Activated T-cell treated with anti-CD3 and anti-CD28 coated beads, Interleukin-2, amount 50 U/mL, for 4 hours (primary cell): ENCODE data around the gene MAML2. TPM values are rescaled to one million over a fixed set of nuclear protein-coding genes. Genes with fewer than 3 reads are reported as not detected.

Source experiments
- ATAC-seq, 2 donors: fragments of 200-7000 bp; cut with Tn5 transposase; one replicate each; pipeline ENCODE4 v1.10.0; 2021
- DNase-seq: peaks from one replicate; pipeline ENCODE4 v3.0.0-alpha.2; 2020
- H3K27me3 Mint-ChIP-seq: one replicate; pipeline ENCODE4 v1.8.0; 2021; ENCODE audit warnings: low read depth, mixed read lengths
- H3K36me3 Mint-ChIP-seq: one replicate; pipeline ENCODE4 v1.8.0; 2022; ENCODE audit warnings: mixed read lengths; ENCODE audit not compliant: insufficient read depth
- H3K4me1 Mint-ChIP-seq: one replicate; pipeline ENCODE4 v1.8.0; 2021; ENCODE audit warnings: low read depth, mixed read lengths
- H3K4me3 Mint-ChIP-seq: one replicate; pipeline ENCODE4 v1.8.0; 2021; ENCODE audit warnings: mild to moderate bottlenecking, moderate library complexity, mixed read lengths
- H3K9me3 Mint-ChIP-seq: one replicate; pipeline ENCODE4 v1.8.0; 2021; ENCODE audit warnings: mixed read lengths
- total RNA-seq, 3 donors: library from RNA; stranded (reverse); gene quantifications; one replicate each; pipeline ENCODE4 v1.2.1, GENCODE V29; 2021

MAML2 gene
- total RNA-seq, 3 donors from 2014 or later, result 27.3 to 29.8 (median 29.2) TPM

DNA sequence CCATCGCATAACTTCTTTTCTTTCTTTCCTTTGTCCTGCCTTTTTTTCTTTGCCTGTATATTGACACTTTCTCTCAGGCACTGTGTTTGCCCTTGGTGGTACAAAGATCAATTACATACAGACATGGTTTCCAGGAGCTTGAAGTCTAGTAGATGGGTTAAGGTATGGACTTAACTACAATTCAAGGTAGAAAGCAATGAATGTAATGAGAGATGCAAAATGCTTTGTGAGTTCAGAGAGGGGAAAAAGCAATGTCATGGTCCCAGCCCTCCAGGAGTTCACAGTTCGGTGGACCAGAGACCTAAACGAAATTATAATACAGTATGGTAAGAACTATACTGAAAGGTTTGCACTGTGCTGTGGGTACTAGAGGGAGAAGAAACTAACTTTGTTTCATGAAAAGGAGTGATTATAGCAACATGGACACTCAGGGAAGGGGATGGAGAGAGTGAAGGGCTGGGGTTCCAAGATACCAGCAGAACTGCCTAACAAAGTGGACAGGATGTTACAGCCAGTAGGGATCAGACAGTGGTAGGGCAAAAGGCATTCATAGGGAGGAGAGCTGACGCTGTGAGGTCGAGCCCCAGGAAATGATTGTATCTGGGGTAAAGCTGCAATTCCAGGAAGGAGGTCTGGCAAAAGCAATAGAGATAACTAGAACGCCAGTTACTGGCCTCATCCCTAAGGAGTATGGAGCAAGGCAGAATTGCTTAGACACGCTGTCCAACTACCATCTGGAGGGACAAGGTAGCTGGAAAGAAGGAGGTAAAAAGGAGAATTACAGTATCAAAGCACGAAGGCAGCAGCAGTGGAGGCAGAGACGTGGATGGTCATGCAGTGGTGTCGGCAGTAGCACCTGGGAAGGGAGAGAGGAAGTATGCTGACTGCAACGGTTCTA, 260.7 kb downstream of the MAML2 start:
- H3K36me3 Mint-ChIP-seq, result peaks cover 19% of the 10 kb centered on the region
- H3K27me3 Mint-ChIP-seq, result no peaks in the 10 kb centered on the region
- DNase-seq (no peak), ATAC-seq (no peak)
- no peak overlapping the region for H3K4me3 Mint-ChIP-seq
- no peaks in the 10 kb centered on the region for H3K9me3 Mint-ChIP-seq
- H3K4me1 Mint-ChIP-seq, result peaks cover 41% of the 10 kb centered on the region

DNA sequence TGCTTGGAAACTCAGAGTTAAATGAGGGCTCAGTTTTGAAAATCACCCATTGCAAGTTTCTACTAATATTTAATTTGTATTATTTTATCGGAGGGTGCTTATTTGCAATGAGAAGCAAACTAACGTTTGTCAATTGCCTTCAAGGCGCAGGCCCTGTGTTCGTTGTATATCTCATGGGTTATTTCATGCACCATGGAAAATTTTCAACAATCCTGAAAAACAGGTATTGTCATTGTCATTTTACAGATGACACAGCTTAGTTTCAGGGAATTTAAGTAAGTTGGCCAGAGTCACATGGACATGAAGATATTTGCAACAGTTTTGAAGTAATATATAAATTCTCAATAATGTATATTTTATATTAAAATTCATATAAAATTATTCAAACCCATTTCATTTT, 261.4 kb downstream of the MAML2 start:
- Mint-ChIP-seq H3K36me3 (peaks cover 17% of the 10 kb centered on the region), H3K4me1 (peaks cover 40% of the 10 kb centered on the region), H3K27me3 (no peaks in the 10 kb centered on the region), H3K9me3 (no peaks in the 10 kb centered on the region), H3K4me3 (no peak overlapping the region)
- no peak for DNase-seq
- no peak for ATAC-seq

DNA sequence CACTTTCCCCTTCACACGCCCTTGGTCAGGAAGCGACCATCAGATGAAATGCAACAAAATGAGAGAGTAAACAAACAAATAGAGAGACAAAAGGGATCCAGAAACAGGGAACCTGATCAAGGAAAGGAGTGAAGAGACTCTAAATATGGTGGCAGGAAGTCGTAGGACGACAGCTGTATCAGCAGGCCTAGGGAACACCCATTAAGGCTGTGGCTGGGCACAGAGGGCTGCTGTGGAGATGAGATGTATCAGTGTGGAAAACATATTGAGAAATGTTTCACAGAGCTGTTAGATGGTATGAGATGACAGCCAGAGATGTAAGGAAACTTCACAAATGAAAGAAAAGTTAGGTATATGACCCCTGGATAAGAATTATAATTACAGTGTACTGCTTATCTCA, 263.3 kb downstream of the MAML2 start:
- Mint-ChIP-seq H3K9me3 (no peaks in the 10 kb centered on the region), H3K36me3 (peaks cover 15% of the 10 kb centered on the region), H3K27me3 (no peaks in the 10 kb centered on the region), H3K4me3 (no peak overlapping the region), H3K4me1 (peaks cover 55% of the 10 kb centered on the region)
- ATAC-seq (no peak), DNase-seq (no peak)

DNA sequence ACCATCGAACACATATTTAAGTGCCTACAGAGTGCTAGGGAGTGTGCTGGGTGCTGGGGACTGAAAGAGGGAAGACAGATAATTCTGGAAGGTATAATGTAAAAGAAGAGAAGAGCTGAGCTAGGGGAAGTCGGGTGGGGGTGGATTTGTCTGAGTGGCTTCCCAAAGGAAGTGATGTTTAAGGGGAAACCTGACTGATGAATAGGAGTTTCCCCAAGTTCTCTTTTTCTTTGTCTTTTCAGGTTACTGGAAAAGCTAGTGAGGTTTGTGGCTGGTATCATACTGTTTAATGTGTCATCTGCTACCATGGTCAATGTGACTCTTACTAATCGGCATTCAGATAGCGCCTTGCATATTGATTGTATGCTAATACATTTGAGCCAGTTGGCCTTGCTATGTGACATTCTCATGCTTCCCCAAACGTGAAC, 267.4 kb downstream of the MAML2 start:
- Mint-ChIP-seq H3K36me3 (peaks cover 33% of the 10 kb centered on the region), H3K4me1 (peaks cover 71% of the 10 kb centered on the region), H3K9me3 (no peaks in the 10 kb centered on the region), H3K27me3 (no peaks in the 10 kb centered on the region), H3K4me3 (peak overlapping the region; percentile 55)
- DNase-seq (peak; percentile 35), ATAC-seq (peak; percentile 86 to 89)

DNA sequence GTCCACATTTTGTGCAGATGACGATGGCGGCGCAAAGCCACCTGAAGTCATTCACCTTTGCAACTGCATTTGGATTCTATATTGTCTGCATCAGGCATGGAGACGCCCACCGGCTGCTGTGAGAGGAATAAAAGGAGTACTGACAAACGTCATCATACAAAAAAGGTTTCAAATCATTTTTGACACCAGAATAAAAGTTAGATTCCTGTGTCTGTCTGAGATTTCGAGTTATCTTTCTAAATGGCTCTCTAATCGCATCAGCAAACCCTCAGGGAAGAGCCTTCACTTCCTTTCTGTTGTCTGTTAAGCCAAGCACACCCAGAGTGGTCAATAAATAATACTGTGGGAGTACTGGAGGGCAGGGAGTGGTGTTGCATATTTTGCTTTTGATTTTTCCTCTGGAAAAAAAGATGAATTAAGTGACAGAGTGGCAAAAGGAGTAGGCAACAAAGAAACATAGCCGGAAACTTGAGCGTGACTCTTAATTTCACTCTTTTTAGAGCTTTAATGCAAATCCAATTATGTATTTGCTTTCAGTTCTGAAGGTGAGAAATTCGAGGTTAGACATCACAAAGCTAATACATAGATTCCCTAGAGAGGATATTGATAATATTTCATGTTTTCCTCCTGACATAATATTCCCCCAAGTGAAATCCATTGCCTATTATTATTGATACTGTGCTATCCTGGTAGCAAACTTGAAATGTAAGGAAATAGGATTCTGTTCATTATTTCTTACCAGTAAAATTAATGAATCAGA, 268.3 kb downstream of the MAML2 start:
- Mint-ChIP-seq H3K27me3 (no peaks in the 10 kb centered on the region), H3K36me3 (peaks cover 31% of the 10 kb centered on the region), H3K4me3 (peak overlapping the region; percentile 55), H3K9me3 (no peaks in the 10 kb centered on the region), H3K4me1 (peaks cover 63% of the 10 kb centered on the region)
- no peak for DNase-seq
- peak in 1 of 2 donors; percentile 17 for ATAC-seq

DNA sequence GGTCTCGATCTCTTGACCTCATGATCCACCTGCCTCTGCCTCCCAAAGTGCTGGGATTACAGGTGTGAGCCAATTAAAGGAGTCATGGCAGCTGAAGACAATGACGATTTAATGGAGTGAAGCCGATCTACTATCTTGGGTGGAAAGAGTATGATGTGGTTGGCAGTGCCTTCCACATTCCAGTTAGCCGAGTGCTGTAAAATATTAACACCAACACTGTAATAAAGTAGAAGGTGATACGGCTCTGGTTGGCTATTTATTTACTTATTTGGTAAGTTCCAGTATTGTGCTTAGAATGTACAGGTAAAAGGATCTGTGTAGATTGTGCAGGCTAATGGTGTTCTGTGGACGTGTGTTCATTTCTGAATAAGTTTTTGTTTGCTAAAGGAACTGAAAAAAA, 269.5 kb downstream of the MAML2 start:
- no peak for ATAC-seq
- H3K27me3 Mint-ChIP-seq, result no peaks in the 10 kb centered on the region
- H3K36me3 Mint-ChIP-seq, result peaks cover 28% of the 10 kb centered on the region
- H3K9me3 Mint-ChIP-seq, result no peaks in the 10 kb centered on the region
- H3K4me3 Mint-ChIP-seq, result no peak overlapping the region
- DNase-seq, result no peak
- H3K4me1 Mint-ChIP-seq, result peaks cover 62% of the 10 kb centered on the region

DNA sequence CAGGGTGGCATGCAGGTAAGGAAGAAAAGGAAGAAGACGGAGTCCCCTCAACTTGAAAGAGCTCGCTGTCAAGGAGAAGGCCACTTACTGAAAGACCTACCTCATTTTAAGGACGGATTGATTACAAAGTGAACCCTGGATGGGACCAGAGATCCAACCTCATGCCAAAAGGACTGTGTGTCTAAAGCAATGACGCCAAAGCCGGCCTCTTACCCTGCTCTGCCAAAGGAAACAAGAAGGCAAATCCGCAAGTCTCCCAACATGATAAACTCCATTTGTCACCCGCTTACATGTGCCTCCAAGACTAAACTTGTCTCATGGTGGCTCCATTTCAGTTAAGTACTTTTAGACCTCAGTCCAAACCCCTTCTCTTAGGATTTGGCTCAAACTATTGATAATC, 270.4 kb downstream of the MAML2 start:
- Mint-ChIP-seq H3K4me3 (no peak overlapping the region), H3K4me1 (peaks cover 63% of the 10 kb centered on the region), H3K9me3 (no peaks in the 10 kb centered on the region), H3K36me3 (peaks cover 19% of the 10 kb centered on the region), H3K27me3 (no peaks in the 10 kb centered on the region)
- ATAC-seq (no peak), DNase-seq (no peak)

DNA sequence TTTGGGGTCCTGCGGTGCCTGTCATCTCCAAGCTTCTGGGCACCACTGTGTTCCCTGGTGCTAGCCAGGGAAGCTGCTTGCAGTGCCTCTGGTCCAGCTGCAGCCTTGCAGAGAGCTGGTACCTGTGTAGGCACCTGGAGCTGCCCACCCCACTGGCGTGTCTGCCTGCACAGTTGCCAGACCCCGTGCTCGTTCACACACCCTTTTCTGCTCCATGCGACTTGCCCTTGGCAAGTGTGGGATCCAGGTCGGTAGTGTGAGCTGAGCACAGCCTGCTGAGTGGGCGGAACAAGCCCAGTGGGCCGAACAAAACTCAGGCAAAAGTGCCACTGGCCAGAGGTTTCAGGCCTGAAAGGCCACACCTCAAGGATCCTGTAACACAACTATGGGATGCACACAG, 272.5 kb downstream of the MAML2 start:
- ATAC-seq (no peak), DNase-seq (no peak)
- Mint-ChIP-seq H3K27me3 (no peaks in the 10 kb centered on the region), H3K36me3 (peaks cover 31% of the 10 kb centered on the region), H3K4me1 (peaks cover 63% of the 10 kb centered on the region), H3K9me3 (no peaks in the 10 kb centered on the region), H3K4me3 (no peak overlapping the region)

DNA sequence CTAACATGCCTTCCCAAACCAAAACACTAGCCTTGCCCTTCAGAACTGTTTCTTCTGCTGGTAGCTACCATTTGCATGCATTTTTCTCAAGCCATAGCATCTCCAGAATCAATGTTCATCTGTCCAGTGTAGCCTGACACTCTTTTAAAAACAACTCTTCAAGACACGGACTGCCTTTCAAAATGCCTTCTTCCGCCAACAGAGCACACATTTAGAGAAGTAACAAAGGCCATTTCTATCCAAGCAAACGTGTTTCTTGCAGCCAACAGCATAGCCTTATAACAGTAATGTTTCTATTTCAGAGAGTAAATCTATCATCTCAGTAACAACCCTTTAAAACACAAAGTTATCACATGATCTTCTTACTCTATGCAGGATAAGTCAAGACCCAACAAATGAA, 275.8 kb downstream of the MAML2 start:
- no peaks in the 10 kb centered on the region for H3K27me3 Mint-ChIP-seq
- no peaks in the 10 kb centered on the region for H3K9me3 Mint-ChIP-seq
- DNase-seq (no peak), ATAC-seq (no peak)
- H3K36me3 Mint-ChIP-seq, result peaks cover 24% of the 10 kb centered on the region
- H3K4me3 Mint-ChIP-seq, result no peak overlapping the region
- peaks cover 69% of the 10 kb centered on the region for H3K4me1 Mint-ChIP-seq

DNA sequence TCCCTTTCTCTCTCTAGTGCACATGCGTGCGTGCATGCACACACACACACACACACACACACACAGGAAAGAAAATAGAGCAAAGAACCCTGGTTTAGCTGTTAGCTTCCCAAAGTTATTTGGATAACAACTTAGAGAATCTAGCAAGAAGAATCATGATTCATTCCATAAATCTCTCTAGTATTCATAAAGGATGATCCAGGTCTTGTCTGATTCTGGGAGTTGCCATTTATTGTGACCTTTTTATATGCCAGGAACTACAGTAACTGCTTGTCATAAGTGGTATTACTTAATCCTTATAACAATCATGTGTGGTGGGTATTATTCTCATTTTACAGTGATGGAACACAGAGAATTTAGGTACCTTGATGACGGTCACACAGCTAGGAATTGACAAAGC, 277.6 kb downstream of the MAML2 start:
- no peak for DNase-seq
- Mint-ChIP-seq H3K4me3 (no peak overlapping the region), H3K36me3 (peaks cover 23% of the 10 kb centered on the region), H3K9me3 (no peaks in the 10 kb centered on the region), H3K4me1 (peaks cover 77% of the 10 kb centered on the region), H3K27me3 (no peaks in the 10 kb centered on the region)
- ATAC-seq, result no peak

DNA sequence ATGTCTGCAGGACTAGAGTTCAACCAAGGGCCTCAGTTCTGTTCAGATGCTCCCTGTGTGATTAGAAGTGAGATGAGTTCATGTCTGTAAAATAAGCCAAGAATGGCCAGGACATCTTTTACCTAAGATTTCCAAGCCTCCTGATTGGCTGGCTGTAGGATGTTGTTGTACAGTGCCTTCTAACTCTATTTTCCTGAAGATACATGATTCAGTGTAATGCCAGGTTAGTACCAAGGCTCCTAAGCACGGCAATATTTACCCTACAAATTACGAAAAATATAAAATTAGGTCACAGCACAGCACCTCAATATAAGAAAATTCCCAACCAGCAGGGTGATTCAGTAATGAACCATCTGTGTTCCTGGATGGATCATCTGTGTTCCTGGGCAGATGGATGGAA, 279.1 kb downstream of the MAML2 start:
- Mint-ChIP-seq H3K27me3 (no peaks in the 10 kb centered on the region), H3K4me3 (no peak overlapping the region), H3K4me1 (peaks cover 79% of the 10 kb centered on the region), H3K36me3 (peaks cover 34% of the 10 kb centered on the region), H3K9me3 (no peaks in the 10 kb centered on the region)
- DNase-seq, result no peak
- no peak for ATAC-seq

DNA sequence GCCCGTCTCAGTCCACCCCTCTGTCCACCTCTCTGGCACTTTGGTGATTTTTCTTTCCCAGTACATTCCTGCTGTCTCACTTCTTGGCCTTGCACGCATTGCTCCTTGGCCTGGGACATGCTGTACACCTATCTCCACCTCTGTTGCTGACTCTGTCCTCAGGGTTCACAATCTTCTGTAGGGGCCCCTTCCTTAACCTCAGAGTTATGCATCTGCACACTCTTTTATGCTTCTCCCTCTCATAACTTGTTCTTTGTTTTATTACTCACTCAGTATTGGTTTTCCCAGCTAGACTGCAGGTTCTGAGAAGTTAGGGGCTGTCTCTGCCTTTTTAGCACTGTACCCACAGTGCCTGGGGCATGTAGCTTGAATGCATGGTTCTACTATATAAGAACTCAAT, 279.9 kb downstream of the MAML2 start:
- ATAC-seq (peak; percentile 57 to 75), DNase-seq (no peak)
- H3K9me3 Mint-ChIP-seq, result no peaks in the 10 kb centered on the region
- peaks cover 34% of the 10 kb centered on the region for H3K36me3 Mint-ChIP-seq
- peak overlapping the region; percentile 42 for H3K4me3 Mint-ChIP-seq
- H3K4me1 Mint-ChIP-seq, result peaks cover 76% of the 10 kb centered on the region
- no peaks in the 10 kb centered on the region for H3K27me3 Mint-ChIP-seq

DNA sequence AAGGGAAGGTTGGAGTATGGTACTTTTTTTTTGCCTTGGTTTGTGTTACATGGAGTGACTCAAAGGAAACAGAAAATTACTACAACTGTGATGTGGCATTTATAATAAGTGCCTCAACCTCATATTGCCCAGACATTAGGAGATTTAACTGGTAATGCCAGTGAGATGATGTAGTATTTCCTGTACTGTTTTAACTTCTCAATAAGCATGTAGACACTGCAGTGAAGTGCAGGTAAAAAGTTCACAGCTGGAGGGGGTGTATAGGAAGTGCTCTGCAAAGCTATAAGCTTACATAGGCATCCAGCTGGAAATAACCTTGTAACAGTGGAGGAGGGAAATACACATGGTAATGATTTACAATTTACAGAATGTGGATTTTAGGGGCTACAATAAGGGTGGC, 280.9 kb downstream of the MAML2 start:
- peaks cover 74% of the 10 kb centered on the region for H3K4me1 Mint-ChIP-seq
- no peaks in the 10 kb centered on the region for H3K9me3 Mint-ChIP-seq
- DNase-seq, result peak; percentile 23
- H3K27me3 Mint-ChIP-seq, result no peaks in the 10 kb centered on the region
- H3K36me3 Mint-ChIP-seq, result peaks cover 38% of the 10 kb centered on the region
- ATAC-seq, result peak; percentile 85 to 86
- peak overlapping the region; percentile 42 for H3K4me3 Mint-ChIP-seq

DNA sequence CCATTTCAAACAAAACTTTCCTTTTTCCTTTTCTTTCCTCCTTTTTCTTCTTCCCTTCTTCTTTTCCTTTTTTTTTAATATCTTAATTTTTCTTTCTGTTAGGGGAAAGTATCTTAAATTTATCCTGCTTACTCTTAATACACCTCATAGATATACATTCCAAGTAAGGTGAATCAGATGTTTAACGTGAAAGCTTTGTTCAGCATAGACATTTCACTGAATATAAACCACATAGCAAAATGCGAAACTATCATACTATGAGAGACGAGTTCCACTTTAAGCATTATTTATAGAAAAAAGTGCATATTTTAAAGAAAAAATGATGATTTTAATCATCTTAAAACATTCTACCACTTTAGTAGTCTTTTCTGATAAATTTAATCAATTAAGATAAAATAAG, 281.3 kb downstream of the MAML2 start:
- no peaks in the 10 kb centered on the region for H3K9me3 Mint-ChIP-seq
- DNase-seq (no peak), ATAC-seq (peak; percentile 29 to 56)
- H3K36me3 Mint-ChIP-seq, result peaks cover 36% of the 10 kb centered on the region
- peak overlapping the region; percentile 34 for H3K4me3 Mint-ChIP-seq
- H3K4me1 Mint-ChIP-seq, result peaks cover 74% of the 10 kb centered on the region
- H3K27me3 Mint-ChIP-seq, result no peaks in the 10 kb centered on the region

DNA sequence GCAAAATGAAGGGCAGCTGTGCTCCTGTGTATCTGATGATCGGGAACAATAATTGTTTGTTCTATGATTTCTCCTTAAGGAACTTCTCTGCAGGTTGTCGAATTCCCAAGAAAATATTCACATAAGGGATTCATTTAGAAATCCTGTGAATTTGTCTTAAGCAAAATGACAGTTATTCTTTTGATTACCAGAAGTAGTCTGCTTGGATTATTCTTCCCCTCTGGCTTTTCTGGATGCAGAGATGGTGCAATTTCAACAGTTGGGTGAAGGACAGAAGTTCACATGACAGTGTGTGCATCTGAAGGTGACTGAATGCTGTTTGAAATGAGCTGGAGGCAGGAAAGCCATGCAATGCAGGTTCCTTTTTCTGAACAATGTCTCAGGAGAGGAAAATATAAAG, 281.9 kb downstream of the MAML2 start:
- Mint-ChIP-seq H3K4me3 (peak overlapping the region; percentile 1), H3K4me1 (peaks cover 75% of the 10 kb centered on the region), H3K27me3 (no peaks in the 10 kb centered on the region), H3K36me3 (peaks cover 33% of the 10 kb centered on the region), H3K9me3 (no peaks in the 10 kb centered on the region)
- ATAC-seq, result no peak
- no peak for DNase-seq
